ENCODE measurements around the gene SMCO3.
"Not testable (repeated sequence)": the region's sequence is repeated elsewhere in the genome, so short reads cannot be mapped to it uniquely, and the experiment has no call there.

SMCO3 gene

DNA sequence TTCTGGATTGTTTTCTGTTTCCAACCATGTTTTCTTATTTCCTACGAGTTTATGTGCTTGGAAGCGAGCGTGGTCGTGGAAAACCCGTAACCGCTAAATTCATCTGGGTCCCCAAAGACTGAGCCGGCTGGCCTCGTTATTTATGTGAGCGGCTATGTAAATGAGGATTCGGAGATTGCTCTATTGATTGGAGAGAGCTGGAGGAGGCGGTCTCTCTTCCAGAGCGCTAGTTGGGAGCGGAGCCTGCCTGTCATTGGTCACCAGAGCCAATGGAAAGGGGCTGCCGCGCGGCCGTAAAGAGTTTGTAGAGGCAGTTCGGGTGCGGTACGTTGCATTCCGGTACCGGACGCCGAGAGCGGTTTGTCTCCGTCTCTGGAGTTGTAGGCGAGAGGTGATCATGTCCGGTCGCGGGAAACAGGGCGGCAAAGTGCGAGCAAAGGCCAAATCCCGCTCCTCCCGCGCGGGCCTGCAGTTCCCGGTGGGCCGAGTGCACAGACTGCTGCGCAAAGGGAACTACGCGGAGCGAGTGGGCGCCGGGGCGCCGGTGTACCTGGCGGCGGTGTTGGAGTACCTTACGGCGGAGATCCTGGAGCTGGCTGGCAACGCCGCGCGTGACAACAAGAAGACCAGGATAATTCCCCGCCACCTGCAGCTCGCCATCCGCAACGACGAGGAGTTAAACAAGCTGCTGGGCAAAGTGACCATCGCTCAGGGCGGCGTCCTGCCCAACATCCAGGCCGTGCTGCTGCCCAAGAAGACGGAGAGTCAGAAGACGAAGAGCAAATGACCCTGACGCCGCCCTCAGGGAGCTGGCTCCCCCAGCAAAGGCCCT is 39.7 kb downstream of the SMCO3 start:
- DNase-seq = no peak

DNA sequence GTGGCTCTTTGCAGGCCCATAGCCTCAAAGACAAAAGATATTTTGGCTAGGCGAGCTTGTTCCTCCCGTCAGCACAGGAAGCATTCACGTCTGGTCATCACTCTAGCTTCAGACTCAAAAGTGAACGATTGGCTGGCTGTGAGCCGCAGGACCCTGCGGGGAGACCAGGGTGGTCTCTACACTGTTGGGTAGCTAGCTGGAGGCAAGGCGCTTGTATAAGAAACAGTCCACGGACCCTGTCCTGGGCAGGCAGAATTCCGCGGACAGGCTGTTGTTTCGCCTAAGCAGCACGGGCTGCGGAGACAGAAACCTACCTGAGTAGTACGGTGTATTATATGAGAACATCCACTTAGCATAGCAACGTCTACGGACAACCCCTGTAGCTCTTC is 40.3 kb downstream of the SMCO3 start:
- no peak for DNase-seq

DNA sequence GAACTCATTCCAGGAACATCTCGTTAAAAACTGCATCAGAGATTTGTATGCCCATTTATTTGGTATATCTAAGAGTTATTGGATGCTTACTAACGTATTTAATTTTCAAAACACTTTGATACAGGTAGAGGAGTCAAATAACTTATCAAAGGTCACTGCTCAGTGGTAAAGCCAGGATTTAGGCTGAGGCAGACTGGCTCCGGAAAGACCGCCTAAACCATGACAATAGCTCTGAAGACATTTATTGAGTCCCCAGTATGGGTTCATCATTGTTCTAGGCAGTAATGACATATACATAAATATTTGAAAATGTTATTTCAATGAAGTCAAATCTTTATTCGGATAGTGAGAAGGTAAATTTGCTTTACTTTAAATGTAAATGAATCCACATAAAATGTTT is 41.0 kb downstream of the SMCO3 start:
- DNase-seq = no peak

DNA sequence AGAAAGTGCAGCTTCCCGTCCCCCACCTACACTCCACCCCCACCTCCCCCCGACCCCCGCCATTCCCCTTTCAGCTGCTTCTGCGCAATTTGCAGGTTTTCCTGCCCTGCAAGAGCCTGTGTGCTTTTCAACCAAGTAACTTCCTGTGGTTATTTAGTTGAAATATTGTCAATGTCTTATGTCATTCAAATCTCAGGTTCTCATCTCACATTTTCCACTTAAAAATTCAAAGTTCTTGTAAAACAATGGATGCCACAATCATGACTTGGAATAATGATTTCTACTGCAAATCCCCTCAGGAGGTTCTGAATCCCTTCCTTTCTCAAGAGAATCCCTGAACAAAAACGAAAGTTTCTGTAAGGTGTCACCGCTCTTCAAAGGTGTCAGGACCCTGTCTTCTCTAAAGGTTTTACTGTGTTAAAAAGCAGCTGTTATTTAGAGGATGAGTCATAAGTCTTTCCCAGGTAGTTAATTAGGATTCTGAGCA is 42.3 kb downstream of the SMCO3 start:
- DNase-seq = no peak

DNA sequence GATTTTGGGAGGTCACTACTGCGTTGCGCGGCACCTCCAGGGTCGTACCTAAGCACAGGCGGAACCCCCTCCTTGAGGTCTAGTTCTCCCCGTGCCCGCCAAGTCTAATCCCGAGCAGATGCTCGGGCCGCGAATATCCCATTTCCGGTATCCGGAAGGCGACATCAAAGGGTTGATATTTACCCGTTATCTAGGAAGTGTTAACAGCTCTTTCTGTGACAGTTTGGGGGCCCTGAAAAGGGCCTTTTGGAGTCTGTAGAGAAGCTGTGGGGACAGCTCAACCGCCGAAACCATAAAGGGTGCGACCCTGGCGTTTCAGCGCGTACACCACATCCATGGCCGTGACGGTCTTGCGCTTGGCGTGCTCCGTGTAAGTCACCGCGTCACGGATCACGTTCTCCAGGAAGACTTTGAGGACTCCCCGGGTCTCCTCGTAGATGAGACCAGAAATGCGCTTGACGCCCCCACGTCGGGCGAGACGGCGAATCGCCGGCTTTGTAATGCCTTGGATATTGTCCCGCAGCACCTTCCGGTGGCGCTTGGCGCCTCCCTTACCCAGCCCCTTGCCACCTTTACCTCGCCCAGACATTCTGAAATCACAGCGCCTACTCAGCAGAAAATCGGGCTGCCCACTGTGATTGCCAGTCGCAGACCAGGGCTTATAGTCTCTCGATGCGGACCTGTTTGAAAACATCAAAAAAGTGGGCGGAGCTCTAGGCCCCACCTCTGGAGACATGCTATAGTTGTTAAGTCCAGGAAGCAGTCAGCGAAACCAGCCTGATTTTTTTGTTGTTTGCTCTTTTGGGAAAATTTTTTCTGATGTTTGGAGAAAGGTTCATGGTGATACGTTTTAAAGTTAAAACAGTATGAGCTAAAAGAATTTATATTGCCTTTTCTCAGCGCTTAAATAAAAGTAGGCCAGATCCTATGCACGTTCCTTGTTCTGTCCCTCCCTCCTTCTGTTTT is 43.2 kb downstream of the SMCO3 start:
- DNase-seq = peak; percentile 89

- peak; percentile 83 for DNase-seq
Measured at GRCh38 chr12:14769969-14770495, 44.0 kb downstream of the SMCO3 start.

- no peak for DNase-seq
Measured at GRCh38 chr12:14769466-14769968, 44.5 kb downstream of the SMCO3 start.

GRCh38 chr12:14768823-14769405 is 45.1 kb downstream of the SMCO3 start:
- no peak for DNase-seq

DNA sequence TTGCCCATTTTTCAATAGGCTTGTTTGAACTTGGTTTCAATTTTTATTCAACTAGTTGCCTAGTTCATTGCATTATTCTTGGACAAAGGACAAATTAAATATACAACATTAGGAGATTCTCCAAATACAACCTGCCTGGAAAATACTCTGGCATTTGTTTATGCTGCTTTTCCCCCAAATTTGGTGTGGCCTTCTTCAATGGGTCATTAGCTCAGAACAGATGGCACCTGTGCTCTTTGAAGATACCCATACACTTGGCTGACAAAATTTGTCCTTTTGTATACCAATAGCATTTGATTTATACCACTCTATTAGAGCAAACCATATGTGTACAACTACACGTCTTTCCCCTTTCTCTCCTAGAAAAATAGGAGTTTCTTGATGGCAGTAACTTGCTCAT is 46.4 kb downstream of the SMCO3 start:
- no peak for DNase-seq

DNA sequence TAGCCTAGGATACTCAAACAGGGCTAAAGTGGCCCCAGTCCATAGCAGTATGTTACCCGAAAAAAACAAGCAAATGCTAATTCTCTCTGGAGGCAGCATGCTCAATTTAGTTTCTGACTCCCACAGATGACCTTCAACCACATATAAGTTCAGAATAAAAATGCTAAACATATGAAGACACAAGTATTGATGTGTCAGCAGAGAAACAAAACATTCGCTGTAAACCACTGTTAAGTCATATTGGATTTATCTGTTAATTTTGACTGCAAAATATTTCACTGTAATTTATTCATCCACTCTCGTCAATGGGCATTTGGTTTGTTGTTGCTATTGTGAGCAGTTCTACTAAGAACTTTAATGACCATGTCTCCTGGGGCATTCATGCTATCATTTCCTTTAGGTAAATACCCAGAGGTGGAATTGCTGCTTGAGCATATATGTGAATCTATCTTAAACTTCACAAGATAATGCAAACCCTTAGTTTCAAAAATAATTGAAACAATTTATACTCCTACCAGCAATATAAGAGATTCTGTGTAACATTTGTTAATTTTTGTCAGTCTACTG is 47.2 kb downstream of the SMCO3 start:
- DNase-seq = no peak

DNA sequence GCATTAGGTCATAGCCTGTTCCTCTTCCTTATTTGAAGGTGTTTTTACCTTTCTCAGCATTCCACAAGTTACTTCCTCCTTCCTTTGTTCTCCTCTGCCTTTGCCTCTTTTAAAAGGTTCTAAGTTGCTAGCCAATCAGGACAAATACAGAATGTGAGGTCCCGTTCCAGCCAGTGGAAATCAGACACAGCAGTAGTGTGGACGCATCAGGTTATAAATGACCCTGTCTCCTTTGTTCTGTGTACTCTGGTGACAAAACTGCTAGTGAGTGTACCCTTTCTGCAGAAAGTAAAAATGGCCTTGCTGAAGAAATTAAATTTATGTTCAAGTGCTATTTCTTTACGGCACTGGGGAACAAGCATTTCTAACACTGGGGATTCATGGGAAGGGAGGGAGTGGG is 48.0 kb downstream of the SMCO3 start:
- not testable (repeated sequence) for DNase-seq

DNA sequence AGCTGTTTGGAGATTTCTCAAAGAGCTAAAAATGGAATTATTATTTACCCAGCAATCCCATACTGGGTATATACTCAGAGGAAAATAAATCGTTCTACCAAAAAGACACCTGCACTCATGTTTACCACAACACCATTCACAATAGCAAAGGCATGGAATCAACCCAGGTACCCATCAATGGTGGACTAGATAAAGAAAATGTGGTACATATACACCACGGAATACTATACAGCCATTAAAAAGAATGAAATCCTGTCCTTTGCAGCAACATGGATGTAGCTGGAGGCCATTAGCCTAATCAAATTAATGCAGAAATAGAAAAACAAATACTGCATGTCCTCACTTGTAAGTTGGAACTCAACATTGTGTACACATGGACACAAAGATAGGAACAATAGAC is 48.6 kb downstream of the SMCO3 start:
- no peak for DNase-seq

DNA sequence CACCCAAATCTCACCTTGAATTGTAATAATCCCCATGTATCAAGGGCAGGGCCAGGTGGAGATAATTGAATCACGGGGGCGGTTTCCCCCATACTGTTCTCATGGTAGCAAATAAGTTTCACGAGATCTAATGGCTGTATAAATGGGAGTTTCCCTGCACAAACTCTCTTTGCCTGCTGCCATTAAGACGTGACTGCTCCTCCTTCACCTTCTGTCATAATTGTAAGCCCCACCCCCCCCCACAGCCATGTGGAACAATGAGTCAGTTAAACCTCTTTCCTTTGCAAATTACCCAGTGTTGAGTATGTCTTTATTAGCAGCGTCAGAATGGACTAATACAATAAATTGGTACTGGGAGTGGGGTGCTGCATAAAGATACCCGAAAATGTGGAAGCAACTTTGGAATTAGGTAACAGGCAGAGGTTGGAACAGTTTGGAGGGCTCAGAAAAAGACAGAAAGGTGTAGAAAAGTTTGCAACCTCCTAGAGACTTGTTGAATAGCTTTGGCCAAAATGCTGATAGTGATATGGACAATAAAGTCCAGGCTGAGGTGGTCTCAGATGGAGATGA is 54.2 kb downstream of the SMCO3 start:
- not testable (repeated sequence) for DNase-seq

DNA sequence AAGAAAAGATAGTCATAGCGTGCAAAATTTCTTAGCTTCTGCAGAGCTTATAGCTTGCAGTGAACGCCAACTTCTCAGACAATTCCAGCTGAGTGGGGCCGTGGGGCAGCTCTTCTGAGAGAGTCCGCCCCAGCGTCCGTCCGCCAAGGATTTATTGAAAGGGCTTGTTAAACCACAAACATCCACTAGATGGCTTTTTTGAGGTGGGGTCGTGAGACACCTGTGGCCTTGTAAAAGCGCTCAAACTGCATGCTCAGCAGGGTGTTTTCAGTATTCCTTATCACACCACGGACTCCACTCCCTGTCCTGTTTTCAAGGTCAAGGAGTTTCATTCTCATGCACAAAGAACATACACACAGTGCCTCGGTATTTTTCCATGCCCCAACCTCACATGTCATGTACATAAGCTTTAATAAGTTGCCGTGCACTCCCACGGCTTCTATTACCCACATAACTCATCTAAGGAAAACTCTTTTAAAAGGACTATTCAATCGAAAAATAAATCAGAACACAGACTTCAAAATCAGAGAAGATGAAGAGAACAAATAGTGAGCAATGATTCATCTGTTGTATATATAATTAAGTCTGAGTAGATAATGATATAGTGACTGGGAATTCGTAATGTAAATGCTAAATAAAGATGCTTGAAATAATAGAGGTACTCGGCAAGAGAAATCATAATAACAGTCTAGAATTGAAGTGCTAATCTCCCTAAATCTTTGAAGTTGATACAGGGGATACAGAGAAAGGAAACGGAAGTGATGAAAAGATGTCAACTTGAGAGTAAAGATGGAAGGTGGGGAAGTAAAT is 57.4 kb downstream of the SMCO3 start:
- DNase-seq = no peak

All from NCI-H1092 (cell line).